GM08714 (cell line): ENCODE data around the gene CCDC82.
"Not testable (repeated sequence)": the region's sequence is repeated elsewhere in the genome, so short reads cannot be mapped to it uniquely, and the experiment has no call there.

Source experiments
- H3K4me3 ChIP-seq: fragments of 200-500 bp; sonication (Bioruptor generic); 2 replicates; pipeline ENCODE4 v1.5.1; 2014; ENCODE audit warnings: mild to moderate bottlenecking, low read length, inconsistent platforms
- ZNF274 ChIP-seq: IDR thresholded peaks from 2 replicates; pipeline ENCODE4 v1.6.1; 2012; ENCODE audit warnings: mild to moderate bottlenecking, low read depth, low read length

The CCDC82 gene

GRCh38 chr11:96389720-96390487 is at the start of gene CCDC82, which contains the start of gene JRKL:
Gene CCDC82, minus strand, starts transcription at chr11:96389912. Its CDS starts 5,165 bp downstream, at chr11:96384747.
Gene JRKL, plus strand, starts transcription at chr11:96390013. Its CDS starts 637 bp downstream, at chr11:96390650.
- H3K4me3 ChIP-seq, result peak within 1 kb of the TSS; percentile 84
- no peak for TF ChIP-seq ZNF274

- not testable (repeated sequence) for H3K4me3 ChIP-seq
Measured at GRCh38 chr11:96432654-96433053, 42.9 kb upstream of the CCDC82 start.

DNA sequence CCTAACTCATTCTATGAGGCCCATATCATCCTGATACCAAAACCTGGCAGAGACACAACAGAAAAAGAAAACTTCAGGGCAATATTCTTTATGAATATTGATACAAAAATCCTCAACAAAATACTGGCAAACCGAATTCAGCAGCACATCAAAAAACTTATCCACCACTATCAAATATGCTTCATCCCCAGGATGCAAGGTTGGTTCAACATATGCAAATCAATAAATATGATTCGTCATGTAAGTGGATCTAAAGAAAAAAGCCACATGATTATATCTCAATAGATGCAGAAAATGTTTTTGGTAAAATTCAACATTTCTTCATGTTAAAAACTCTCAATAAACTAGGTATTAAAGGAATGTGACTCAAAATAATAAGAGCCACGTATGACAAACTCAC is 41.0 kb upstream of the CCDC82 start:
- no peak for TF ChIP-seq ZNF274
- no peak overlapping the region for H3K4me3 ChIP-seq

DNA sequence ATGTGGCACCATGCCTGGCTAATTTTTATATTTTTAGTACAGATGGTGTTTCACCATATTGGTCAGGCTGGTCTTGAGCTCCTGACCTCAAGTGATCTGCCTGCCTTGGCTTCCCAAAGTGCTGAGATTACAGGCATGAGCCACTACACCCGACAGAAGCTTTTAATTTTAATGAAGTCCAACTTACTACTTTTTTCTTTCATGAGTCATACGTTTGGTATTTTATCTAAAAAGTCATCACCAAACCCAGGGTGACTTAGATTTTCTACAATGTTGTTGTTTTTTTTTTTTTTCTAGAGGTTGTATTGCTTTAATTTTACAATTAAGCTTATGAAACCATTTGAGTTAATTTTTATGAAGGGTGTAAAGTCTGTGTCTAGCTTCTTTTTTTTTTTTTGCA is 35.0 kb upstream of the CCDC82 start:
- TF ChIP-seq ZNF274, result no peak
- no peak overlapping the region for H3K4me3 ChIP-seq

DNA sequence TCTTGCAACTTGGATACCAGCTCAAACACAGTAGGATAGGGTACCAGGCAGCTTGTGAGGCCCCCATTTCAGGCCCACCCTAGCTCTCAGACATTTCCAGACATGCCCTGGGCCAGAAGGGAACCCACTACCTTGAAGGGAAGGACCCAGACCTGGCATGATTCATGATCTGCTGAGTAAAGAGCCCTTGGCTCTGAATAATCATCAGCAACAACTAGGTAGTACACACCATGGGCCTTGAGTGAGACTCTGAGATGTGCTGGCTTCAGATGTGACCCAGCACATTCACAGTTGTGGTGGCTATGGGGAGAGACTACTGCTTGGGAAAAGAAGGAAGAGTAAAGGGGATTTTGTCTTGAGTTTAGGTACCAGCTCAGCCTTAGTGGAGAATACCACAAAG is 23.7 kb upstream of the CCDC82 start:
- TF ChIP-seq ZNF274, result no peak
- no peak overlapping the region for H3K4me3 ChIP-seq

- H3K4me3 ChIP-seq, result no peak overlapping the region
- no peak for TF ChIP-seq ZNF274
Measured at GRCh38 chr11:96412761-96413381, 23.2 kb upstream of the CCDC82 start.

GRCh38 chr11:96411412-96411811 is 21.7 kb upstream of the CCDC82 start:
- H3K4me3 ChIP-seq, result not testable (repeated sequence)

DNA sequence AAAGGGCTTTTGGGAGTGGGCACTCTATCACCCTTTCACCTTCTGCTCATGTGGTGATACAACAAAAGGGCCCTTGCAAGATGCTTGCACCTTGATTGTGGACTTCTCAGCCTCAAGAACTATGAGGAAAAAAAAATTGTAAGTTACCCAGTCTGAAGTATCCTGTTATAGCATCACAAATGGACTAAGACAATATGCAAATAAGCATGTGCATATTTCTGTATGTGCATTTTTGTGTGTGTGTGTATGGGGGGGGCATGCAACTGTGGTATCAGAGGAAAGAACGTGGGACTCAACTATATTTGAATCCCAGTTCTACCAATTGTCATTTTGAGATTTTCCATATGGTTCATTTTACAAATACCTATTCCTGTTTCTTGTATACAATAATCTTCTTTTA is 11.0 kb upstream of the CCDC82 start:
- no peak overlapping the region for H3K4me3 ChIP-seq
- TF ChIP-seq ZNF274, result no peak

DNA sequence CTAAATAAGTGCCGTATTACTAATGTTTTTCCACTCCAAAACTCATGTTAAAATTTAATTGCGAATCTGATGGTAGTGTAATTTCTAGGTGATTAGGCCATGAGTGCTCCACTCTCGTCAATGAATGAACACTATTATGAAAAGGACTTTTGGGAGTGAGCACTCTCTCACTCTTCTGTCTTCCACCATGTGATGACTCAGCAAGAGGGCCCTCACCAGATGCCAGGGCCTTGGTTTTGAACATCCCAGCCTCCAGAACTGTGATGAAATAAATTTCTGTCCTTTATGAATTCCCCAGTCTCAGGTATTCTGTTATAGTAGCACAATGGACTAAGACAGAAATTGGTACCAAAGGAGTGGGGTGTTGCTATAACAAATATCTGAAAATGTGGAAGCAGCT is 8.2 kb upstream of the CCDC82 start:
- TF ChIP-seq ZNF274, result no peak
- no peak overlapping the region for H3K4me3 ChIP-seq

DNA sequence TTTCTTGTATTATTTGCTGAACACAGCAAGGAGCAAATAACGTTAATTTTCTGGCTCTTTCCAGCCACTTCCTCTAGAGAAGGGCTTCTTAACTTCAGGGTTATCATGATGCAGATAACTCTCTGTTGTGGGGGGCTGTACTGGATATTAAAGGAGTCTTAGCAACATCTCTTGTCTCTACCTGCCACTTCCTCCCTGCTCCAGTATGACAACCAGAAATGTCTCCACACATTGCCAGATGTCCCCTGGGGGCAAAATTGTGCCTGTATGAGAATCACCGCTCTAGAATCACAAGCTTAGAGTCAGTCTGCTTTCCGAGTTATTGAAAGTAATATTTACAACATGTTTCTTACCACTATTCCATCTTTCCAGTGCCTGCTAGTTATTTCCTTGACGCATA is 6.9 kb upstream of the CCDC82 start:
- TF ChIP-seq ZNF274, result no peak
- H3K4me3 ChIP-seq, result no peak overlapping the region

DNA sequence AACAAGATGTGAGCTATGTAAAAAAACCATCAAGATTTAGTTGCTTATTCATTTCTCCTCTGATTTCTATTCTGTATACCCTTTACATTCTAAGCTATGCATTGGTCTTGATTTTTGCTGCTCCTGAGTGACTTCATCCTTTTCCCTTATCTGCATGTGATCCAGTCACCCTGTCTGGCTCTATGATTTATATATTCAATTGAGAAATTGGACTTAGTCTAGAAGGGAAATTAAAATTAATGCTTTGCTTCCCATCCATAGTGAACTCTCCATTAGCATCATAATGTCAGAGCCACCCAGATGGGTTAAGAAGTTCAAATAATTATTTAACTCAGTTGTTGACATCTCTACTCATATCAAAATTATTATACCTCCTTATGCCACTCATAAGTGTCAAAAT is 5.1 kb upstream of the CCDC82 start:
- no peak for TF ChIP-seq ZNF274
- no peak overlapping the region for H3K4me3 ChIP-seq

DNA sequence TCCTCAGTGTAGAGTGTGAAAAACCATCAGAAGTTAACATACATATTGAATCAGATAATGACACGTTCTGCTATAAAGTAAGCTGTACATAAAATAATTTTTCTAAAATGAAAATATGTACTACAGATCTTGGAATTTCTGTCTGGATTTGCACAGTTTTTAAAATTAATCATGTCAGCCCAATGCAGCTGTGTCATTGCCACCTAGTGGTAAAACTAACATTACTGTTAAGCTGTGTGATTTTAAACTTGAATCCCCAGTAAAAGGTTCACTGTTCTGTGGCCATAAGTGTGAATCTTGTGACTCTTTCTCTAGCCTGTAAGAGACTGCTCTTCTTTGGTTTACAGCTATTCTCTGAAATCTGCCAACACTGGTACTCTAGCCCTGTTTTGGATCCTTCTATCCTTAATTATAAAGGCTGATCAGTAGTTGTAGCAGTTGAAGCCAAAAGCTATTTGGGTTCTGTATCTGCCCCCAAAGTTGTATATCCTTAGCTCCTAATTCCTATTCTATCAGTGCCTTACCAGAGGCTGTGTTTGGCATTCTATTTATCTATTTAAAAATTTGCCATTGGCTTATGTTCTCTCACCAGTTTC is 4.1 kb upstream of the CCDC82 start:
- no peak for TF ChIP-seq ZNF274
- H3K4me3 ChIP-seq, result no peak overlapping the region

- no peak overlapping the region for H3K4me3 ChIP-seq
- no peak for TF ChIP-seq ZNF274
Measured at GRCh38 chr11:96391698-96392307, 2.1 kb upstream of the CCDC82 start.

DNA sequence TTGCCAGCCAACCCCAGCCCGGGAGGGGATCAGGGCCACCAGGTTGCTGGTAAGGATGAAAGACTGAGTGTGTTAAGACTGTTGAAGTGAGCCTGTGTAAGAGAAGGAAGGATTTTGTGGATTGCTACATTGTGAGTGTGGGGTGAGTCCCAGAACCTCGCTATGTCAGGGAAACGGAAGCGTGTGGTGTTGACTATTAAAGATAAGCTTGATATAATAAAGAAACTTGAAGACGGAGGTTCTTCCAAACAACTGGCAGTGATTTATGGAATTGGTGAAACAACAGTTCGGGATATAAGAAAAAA is 728 bp upstream of the CCDC82 start:
- peak overlapping the region; percentile 84 for H3K4me3 ChIP-seq
- TF ChIP-seq ZNF274, result no peak
